Activated CD8-positive, alpha-beta memory T cell treated with anti-CD3 and anti-CD28 coated beads, Interleukin-2, amount 50 U/mL, for 48 hours (primary cell): ENCODE measurements around the gene ERCC5.

Experiments used
- DNase-seq: peaks from one replicate; pipeline ENCODE4 v3.0.0-alpha.2; 2020

ERCC5 gene

DNA sequence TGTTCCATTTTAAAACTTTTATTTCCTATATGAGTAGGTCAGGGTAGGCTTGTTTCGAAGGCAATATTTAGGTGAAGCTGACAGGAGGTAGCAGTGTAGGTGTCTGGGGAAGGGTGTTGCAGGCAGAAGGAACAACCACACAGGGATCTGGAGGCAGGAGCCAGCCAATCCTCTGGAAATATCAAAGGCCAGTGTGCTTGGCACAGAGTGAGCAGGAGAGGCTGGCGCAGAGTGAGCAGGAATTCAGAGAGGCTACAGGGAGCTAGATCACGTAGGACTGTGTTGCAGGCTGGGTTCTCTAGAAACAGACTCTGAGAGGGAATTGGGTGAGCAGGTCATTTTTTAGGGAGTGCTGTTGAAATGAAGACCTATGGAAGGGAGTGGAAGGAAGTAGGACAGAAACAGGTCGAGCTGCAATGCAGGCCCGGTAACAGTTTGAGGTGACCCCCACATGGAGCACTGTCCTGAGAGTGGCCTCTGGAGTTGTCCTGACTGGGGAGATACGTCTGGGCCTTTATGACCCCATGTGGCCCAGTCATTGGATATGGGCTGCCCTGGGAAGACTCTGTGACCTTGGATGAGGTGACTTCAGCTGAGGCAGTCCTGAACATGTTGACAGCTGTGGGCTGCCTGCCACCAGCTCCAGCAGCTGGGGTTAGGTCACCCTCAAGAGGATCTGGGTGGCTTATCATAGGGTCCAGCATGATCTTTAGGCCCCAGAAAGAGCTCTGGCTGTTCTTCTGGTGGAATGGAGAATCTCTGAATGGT, 51.7 kb downstream of the ERCC5 start:
- DNase-seq: no peak

DNA sequence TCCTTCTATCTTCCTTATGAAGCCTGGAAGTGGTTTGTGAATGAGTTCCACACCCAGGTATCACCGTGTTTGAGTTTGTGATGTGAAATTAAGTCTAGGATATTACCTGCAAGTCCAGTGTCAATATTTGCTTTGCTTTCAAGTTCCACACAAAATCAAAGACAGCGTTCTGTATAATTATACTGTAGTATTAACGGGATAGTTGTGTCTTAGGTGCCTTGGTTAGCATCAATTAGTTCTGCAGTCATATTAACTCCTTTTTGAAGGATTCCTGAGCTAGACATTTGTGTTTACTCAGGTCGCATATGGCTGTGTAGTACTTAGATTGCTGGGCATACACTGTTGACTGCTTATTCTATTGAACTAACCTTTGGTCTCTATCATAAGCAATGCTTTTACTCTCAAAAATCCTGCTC, 54.4 kb downstream of the ERCC5 start:
- DNase-seq: no peak

DNA sequence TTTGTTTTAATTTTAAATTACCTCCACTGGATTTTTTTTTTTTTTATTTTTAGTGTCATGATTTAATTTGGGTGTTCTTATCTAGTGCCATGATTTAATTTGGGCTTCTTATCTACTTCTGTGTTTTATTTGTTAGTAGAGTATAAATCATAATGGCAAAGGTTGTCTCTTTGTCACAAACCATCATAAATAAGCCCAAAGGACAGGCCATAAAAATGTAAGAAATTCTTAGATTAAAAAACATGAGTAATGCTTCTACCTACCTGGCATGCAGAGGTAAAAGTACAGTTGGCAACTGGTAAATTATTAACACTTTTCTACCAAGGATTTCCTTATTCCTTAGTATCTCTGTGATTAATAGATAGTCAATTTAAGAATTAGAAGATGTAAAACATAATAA, 55.2 kb downstream of the ERCC5 start:
- DNase-seq: no peak

DNA sequence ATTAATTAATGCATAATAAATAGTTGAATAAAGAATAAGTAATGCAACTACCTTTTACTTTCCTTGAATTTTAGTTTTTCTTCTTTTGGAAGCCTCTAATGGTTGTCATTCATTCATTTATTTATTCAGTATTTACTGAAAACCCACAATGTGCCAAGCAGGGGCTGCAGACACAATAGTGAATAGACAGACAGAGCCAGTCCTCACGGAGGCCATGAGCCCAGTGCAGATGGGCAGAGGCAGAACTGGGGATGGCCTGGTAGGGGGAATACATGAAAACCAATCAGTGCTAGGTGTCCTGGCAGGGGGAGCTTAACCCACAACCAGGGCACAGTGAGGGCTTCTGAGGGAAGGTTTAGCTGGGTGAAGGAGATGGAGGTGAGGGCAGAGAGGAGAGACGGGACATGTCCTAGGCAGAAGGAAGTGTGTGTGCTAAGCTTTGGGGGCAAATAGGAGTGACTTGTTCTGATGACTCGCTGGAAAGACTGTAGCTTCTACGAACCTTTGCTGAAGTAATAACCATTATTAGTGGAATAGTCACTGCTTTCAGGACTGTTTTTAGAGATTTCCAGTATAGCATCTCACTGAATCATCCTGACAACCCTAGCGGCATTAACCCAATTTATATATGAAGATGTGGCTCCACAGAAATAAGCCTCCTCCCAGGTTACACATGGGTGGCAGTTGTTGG, 55.9 kb downstream of the ERCC5 start:
- no peak for DNase-seq

DNA sequence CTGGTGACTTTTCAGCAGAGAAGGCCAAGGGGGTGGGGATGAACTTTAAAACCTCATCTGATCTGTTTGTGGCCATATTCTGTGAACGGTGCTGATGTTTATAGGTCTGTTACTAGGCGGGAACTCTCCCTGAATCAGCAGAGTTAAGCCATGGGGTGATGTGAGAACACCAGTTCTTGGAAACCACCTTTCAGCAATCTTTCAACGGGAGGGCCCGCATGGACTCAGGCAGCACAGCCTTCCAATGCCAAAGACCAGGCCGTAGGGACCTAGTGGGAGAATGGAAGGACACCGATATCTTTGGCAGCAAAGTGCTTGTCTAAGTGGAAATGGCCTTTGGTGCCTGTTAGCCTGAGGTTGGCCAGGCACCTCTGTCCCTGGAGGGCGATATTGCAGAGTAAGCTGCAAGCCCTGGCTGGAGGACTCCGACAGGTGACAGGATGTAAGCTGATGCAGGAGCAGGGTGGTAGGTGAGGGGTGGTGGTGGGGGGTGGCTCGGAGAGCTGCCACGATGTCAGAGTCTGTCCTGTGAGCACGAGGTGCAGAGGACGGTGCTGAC, 57.0 kb downstream of the ERCC5 start:
- no peak for DNase-seq

DNA sequence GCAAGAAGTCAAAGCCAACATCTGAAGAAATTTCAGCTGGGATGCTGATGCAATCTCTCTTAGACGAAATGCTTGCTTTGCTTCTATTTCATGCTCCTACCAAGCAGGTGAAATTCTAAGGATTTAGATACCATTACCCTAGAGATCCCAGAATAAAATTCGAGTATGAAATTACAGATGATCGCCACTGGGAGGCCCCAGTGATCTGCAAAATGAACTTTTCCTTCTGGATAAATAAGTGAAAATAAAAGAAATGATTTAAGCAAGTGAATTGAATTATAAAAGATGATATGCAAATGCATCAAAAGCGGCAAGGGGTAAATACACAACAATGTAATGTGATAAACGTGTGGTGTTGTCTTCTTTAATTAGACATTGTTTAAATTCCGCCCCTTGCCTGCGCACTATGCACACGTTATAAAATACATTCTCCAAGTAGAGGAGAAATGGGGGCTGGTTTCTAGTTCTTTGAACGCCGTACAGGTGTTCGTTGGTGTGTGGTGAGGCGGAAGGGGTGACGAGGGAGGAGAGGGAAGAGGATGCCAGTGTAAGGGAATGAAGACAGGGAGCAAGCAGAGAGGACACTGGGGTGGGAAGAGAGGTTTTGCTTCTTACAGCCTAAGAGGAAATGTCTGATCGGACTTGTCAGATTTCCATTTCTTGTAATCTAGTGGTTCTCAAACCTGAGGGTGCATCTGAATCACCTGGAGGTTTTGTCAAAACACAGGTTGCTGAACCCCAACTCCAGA, 58.0 kb downstream of the ERCC5 start:
- DNase-seq: no peak

DNA sequence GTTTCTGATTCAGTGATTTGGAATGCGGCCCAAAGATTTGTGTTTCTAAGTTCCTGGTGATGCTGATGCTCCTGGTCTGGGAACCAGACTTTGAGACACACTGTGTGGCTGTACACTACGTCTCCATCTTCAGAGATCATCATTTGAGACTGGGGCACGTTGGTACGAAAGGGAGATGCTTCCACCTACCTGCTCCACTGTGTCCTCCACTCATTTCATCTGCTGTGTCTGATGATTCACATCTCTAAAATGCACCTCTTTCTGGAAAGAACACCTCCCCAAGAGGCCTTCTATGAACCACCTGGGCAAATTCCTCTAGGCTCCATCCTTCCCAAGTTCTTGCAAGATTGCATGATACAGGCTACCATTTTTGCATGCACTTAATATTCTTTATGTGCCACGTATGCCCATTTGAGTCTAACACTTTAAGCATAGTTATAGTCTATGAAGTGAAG, 58.6 kb downstream of the ERCC5 start:
- DNase-seq: no peak

DNA sequence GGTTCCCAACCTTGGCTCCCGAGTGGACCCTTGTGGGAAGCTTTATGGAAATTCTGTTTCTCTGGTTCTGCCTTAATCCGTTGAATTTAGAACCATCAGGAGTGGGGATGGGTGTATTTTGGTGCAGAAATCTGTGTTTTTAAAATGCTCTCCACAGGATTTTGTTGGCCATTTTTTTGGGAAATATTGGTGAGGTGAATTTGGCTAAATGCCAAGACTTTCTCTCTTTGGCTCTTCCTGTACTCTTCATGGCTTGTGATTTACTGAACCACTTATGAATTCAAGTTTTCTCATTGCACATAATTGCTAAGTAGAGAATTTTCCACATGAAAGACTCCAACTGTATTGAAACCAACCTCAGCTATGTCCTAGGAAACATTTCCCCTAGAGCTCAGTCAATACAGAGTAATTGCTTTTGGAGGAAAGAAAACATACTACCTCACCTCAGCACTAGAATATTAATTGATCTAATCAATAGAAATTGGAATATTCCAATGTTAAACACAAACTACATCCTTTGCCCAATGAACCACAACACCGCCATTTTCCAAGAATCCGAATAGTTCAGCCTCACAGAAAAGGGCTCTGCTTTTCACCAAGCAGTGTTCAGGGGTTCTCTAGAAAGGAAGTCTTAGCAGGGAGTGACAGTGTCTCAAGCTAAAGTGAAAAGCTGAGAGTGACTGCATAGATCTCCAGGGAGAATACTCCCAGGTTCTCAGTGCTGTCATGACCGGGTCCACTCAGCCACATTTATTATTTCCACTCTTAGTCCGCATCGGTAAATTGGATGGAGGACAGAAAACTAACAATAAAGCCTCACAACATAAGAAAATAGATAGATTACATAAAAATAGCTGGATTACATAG, 60.3 kb downstream of the ERCC5 start:
- DNase-seq: no peak

DNA sequence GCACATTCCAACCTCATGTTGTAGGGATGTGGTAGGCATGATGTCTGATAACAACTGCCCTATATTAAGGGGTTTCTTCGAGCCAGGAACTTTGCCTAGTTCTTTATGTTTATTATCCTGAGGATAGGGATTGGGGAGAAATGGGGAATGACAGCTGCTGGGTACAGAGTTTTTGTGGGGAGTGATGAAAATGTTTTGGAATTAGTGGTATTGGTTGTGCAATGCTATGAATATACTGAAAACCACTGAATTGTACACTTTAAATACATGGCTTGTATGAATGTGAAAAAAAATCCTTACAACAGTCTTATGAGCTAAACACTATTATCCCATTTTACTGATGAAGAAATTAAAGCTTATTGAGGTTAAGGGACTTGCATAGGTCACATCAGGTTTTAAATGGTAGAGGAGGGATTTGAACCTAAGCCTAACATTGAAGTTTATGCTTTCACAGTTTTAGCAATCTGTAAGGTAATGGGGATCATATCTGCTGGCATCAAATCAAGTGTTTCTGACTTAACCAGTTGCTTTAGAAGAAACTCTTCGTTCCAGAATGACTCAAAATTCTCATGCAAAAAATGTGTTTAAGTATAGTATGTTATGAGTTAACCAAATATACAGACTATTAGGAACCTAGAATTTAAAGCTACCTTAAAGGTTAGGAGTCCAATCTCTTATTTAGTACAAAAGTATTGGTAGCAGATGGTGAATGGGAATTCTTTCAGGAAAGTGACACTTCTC, 61.4 kb downstream of the ERCC5 start:
- no peak for DNase-seq

DNA sequence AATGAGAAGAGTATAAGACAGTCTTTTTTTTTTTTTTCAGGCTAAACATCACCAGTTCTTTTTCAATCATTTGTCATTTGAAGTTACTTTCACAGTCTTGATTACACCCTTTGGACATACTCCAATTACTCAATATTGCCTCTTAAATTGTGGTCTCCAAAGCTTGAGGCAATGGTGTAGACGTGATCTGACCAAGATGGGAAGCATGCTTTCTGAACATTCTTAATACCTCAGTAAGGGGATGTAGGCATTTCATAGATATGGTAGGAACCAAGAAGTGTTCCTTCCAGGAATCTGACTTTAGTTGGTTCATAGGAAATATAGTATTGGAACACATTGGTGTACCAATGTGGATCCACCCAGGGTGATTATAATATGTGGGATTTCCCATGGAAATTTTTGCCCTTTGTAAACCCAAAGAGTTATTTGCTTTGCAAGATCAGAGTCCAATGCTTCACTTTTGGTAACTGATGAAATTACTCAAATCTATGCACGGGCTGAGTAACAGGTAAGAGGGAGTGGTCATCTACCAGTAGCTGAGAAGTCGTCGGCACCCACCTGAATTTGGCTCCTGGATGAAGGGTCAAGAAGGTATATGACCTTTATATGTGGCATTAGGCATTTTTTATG, 62.2 kb downstream of the ERCC5 start:
- no peak for DNase-seq

DNA sequence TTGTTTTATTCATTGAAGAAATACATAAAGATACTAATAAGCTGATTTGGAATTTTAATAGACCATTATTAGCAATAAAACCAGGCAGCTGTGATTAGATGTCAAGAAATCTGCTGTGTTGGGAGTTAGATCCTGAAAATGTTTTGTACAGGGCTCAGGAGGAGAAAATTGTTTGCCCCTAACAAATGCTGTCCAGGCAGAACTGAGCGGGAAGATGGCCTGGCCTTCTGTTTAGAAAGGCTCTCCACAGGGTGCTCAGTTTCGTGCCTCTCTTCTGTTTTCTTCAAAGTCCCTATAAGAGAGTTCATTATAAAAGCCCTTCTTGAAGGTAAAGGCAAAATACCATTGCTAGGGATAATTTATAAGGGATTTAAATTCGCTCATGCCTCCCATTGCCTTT, 64.1 kb downstream of the ERCC5 start:
- DNase-seq: no peak

DNA sequence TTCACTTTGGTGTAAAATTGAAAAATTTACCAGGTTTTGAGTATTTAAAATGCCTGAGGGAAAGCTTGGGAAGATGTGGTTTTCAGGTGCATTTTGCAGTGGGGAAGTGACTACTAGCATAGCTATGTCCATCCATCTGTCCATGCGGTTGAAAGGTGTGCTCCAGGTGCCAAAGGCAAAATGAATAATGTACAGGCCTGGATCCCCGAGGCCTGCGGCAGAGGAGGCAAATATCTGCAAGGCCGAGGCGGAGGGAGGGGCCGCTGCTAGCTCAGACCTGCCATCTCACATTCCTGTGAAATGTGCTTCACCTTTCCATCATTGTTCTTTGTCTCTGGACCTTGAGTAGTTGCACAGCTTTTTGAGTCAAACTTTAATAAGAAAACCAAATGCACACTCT, 65.5 kb downstream of the ERCC5 start:
- DNase-seq: no peak

DNA sequence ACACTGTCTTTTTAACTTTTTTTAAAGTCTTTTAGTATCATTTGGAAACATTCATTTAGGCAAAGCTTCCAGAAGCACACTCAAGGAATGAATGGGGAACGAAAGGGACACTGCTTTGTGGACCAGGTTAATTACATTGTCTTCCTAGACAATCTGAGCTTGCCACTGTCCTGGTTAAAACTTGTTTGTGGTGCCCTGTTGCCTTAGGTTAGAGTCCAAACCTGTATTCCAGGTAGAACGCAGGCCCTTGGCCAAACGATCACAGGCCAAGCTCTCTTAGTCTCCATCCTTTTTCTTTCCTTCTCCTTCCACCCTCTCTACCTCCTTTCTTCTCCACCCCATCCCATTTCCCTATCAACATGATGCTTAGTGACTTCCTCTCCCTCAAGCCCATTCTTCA, 66.8 kb downstream of the ERCC5 start:
- DNase-seq: no peak

DNA sequence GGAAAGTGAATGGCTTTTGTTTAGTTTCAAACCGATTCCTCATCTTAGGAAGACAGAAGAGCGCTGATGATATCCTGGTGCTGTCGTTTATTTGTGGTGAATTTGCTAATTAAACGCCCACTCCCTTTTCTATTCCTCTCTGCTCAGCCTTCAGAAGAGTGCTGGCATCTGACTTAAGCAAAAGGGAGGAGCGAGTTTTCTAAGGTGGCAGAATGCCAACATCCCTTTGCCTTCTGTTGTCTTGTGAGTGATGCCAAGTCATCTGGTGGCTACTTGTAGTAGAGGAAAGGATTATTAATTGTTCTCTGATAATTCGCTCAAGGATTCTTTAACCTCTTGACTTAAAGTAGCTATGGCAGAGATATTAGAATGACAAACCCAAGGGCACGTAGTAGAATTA, 68.1 kb downstream of the ERCC5 start:
- DNase-seq: no peak

DNA sequence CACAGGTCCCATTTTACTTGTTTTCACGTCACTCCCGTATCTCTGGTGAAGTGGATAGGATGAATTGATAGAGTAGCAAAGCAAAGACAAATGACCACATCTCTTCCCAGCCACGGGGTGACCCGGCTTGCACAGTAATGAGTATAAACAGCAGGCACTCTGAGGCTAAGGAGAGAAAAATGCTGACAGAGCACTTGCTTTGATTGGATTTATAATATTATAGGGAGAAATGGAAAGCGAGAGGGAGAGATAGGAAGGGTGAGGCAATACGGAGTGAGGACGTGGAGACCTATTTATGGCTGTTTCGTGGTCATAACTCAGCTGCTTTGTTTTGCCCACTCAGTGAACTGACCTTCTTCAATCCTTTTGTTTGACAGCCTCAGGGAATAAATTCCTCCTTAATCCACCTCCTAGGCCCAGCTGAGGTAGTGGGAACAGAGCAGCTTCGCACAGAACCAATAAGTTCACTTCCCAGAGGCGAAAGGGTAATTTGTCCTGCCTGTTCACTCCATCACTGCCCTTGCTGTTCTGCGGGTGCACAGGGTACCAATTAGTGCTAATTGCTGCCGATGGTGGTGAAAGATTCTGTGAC, 68.6 kb downstream of the ERCC5 start:
- DNase-seq: no peak

DNA sequence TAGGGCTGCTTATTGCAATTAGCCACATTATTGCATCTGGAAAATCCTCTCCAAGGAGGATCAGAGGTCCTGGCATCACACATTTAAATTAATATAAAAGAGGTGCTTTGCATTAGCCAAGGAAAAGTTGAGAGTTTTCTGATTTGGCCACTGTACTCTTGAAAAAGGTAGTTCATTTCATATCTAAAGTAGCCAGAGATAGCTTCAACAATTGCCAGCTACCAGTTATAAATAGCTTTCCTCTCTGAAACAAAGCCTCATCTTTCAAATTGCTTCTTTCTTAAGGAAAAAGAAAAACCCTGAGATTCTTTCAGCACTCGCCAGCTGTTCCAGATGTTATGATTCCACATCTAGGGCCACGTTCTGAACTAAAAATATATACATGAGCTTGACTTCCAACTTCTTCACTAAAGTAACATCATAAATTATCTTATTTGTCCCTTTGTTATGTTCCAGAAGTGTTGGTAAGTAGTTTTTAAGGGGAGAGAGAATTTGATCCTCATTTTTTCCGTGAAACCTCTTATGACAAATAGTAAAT, 69.6 kb downstream of the ERCC5 start:
- DNase-seq: no peak

DNA sequence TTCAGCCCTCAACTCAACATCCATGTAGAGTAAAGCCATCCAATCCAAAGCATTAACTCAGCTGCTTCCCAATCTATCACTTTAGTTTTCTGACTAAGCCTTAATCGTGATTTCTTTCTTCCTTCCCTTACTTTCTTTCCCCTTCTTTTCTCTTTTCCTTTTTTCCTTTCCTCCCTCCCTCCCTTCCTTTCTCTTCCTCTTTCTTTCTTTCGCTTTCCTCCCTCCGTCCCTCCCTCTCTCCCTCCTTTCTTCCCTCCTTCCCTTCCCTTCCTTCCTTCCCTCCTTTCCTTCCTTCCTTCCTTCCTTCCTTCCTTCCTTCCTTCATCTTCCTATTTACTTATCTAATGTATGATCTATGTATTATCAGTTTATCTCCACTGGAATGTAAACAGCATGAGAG, 71.2 kb downstream of the ERCC5 start:
- DNase-seq: no peak

DNA sequence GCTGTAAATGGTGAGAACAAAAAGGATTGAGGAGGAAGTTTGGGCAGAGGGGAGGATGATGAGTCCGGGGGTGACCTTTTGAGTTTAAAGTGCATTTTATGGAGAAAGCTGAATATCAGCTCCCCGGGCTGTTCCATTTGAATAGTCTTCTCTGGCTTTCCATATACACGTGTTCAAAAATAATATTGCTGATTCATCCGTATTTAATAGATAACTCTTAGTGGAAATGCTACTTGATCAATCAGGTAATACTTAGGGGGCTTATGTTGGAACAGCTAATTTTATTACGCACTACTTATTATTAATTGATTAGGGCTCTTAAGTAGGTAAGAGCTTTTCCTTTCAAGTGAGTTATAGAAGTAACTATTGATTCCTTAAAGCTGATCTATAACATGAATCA, 76.4 kb downstream of the ERCC5 start:
- no peak for DNase-seq
